LNCAP (cell line): ENCODE results near the gene LMTK3.

ENCODE experiments used
- TF ChIP-seq, protein P1 (sequence below): fragments of 450-650 bp; IDR thresholded peaks from 2 replicates; pipeline ENCODE4 v1.5.1; 2017; ENCODE audit warnings: mild to moderate bottlenecking

LMTK3 gene

DNA sequence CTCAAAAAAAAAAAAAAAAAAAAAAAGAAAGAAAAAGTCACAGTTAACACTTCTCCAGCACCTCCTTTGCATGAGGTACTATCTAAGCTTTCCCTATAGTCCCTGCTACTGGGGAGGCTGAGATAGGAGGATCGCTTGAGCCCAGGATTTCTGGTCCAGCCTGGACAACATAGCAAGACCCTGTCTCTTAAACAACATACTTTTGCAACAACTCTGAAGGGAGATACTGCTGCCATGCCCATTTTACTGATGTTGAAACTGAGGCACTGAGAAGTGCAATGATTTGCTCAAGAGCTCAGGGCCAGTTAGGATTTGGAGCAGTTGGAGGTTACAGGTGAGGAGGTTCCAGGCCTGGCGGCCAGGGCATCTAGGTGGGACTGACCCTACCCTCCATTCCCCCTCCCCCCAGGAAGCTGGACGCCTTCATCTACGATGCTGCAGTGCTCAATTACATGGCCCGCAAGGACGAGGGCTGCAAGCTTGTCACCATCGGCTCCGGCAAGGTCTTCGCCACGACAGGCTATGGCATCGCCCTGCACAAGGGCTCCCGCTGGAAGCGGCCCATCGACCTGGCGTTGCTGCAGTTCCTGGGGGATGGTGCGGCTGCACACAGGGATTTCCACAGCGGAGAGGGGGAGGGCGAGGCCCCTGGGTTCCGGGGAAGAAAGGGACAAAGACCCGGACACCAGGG lies 70.1 kb downstream of the LMTK3 start:
- TF ChIP-seq, protein P1, sequence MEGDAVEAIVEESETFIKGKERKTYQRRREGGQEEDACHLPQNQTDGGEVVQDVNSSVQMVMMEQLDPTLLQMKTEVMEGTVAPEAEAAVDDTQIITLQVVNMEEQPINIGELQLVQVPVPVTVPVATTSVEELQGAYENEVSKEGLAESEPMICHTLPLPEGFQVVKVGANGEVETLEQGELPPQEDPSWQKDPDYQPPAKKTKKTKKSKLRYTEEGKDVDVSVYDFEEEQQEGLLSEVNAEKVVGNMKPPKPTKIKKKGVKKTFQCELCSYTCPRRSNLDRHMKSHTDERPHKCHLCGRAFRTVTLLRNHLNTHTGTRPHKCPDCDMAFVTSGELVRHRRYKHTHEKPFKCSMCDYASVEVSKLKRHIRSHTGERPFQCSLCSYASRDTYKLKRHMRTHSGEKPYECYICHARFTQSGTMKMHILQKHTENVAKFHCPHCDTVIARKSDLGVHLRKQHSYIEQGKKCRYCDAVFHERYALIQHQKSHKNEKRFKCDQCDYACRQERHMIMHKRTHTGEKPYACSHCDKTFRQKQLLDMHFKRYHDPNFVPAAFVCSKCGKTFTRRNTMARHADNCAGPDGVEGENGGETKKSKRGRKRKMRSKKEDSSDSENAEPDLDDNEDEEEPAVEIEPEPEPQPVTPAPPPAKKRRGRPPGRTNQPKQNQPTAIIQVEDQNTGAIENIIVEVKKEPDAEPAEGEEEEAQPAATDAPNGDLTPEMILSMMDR = no peak

DNA sequence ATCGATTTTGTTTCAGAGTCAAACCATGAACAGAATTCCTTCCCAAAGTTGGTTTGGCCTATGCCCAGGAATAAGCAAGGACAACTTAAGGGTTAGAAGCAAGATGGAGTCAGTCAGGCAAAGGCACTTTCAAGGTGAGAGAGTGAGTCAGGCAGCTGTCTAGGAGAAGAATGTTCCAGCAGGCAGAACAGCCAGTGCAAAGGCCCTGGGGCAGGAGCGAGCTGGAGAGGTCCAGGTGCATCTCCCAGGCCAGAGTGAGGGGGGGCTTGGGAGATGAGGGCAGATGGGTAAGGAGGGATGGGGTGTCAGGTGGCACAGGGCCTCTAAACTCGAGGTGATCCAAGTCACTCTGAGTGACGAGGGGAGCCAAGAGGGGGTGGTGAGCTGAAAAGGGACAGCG lies 75.0 kb downstream of the LMTK3 start:
- TF ChIP-seq, protein P1 = no peak
